GM19238 (cell line): Measurements from ENCODE around the gene TMEM178B.
"Not testable (repeated sequence)": the region's sequence is repeated elsewhere in the genome, so short reads cannot be mapped to it uniquely, and the experiment has no call there.

Source experiments
- DNase-seq: peaks from one replicate; pipeline ENCODE4 v3.0.0; 2011; ENCODE audit warnings: low spot score; ENCODE audit not compliant: insufficient read length

Gene TMEM178B

DNA sequence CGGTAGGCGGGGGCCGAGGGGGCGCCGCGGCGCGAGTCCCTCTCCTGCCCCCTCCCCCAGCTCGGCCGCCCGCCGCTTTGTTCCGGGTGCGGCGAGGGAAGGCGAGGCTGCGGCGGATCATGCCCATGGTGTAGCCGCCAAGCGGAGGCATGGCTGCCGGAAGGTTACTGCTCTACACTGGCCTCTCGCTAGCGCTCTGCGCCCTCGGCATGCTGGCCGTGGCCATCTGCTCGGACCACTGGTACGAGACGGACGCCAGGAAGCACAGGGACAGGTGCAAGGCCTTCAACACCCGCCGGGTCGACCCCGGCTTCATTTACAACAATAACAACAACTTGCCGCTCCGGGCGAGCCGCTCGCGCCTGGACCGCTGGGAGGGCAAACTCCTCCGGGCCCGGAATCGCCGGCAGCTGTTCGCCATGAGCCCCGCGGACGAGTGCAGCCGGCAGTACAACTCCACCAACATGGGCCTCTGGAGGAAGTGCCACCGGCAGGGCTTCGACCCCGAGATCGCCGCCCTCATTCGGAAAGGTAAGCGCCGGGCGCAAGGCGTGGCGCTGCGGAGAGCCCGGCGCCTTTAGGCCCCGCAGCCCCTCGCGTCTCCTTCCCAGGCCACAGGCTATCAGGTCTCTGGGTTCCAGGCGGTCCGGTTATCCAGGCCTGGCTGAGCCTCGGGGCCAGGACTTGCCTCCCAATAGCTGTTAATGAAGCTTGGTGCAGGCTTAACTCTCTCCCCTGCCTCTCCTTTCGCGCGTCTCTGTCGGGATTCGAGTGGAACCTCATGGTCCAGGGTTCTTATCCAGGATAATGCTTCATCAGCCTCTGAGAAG is 513 bp downstream of the TMEM178B start:
- no peak for DNase-seq

GRCh38 chr7:141074997-141075396 is 1.1 kb downstream of the TMEM178B start:
- no peak for DNase-seq

GRCh38 chr7:141076377-141076776 is 2.5 kb downstream of the TMEM178B start:
- no peak for DNase-seq

GRCh38 chr7:141079219-141079618 is 5.4 kb downstream of the TMEM178B start:
- DNase-seq: no peak

DNA sequence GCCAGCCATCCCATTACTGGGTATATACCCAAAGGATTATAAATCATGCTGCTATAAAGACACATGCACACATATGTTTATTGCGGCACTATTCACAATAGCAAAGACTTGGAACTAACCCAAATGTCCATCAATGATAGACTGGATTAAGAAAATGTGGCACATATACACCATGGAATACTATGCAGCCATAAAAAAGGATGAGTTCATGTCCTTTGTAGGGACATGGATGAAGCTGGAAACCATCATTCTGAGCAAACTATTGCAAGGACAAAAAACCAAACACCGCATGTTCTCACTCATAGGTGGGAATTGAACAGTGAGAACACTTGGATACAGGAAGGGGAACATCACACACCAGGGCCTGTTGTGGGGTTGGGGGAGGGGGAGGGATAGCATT is 15.6 kb downstream of the TMEM178B start:
- DNase-seq: not testable (repeated sequence)

GRCh38 chr7:141094336-141095070 is 20.6 kb downstream of the TMEM178B start:
- DNase-seq: no peak

GRCh38 chr7:141097430-141097829 is 23.6 kb downstream of the TMEM178B start:
- DNase-seq: no peak

- no peak for DNase-seq
Observed at GRCh38 chr7:141102436-141102835, 28.6 kb downstream of the TMEM178B start.

GRCh38 chr7:141103847-141104429 is 30.1 kb downstream of the TMEM178B start:
- DNase-seq: no peak

- DNase-seq: no peak
Observed at GRCh38 chr7:141113131-141113530, 39.3 kb downstream of the TMEM178B start.

DNA sequence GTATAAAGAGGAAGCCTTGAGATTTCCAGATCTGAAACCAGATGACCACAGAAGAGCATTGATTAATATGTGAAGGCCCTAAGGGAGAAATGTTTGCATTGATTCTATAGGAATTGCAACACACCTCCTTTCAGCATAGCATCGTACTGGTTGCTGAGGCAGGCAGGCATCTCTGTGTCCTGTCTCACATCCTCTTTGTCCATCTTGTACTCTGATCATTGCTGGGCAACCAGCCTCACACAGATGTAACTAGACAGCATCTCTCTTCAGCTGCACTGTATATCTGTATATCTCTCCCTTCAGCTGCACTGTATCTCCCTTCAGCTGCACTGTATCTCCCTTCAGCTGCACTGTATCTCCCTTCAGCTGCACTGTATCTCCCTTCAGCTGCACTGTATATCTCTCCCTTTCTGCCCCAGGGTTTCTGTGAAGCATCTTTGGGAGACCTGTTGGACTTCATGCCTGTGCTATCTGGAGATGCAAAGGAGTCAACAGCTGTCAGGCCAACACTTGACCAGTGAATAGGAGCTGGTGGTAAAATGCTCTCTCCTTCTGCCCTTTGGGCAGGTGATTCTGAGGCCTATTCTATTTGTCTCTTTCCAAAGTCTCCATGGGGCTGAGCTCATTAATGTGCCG is 40.3 kb downstream of the TMEM178B start:
- DNase-seq: no peak

- DNase-seq: no peak
Observed at GRCh38 chr7:141115965-141116364, 42.1 kb downstream of the TMEM178B start.

DNA sequence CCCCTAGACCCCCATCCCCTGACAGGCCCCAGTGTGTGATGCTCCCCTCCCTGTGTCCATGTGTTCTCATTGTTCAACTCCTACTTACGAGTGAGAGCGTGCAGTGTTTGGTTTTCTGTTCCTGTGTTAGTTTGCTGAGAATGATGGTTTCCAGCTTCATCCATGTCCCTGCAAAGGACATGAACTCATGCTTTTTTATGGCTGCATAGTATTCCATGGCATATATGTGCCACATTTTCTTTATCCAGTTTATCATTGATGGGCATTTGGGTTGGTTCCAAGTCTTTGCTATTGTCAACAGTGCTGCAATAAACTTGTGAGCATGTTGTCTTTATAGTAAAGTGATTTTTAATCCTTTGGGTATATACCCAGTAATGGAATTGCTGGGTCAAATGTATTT is 42.8 kb downstream of the TMEM178B start:
- DNase-seq: not testable (repeated sequence)

DNA sequence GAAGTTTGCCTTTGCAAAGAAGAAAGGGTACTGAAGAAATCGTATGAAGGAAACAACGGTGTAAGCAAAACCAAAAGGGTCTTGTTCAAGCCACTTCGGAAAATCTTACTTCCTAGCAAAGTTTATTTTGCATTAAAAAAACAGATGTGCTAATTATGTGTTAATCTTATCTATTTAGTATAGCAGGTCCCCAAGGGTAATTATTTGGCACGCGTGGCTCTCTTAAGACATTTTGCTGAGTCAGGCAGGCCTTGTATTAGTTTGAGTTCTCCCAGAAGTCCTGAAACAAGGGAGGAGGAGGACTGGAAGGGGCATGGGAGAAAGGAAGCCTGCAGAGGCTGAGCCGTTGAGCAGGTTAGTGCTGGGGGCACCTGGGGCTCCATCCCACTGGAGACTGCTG is 44.9 kb downstream of the TMEM178B start:
- no peak for DNase-seq

DNA sequence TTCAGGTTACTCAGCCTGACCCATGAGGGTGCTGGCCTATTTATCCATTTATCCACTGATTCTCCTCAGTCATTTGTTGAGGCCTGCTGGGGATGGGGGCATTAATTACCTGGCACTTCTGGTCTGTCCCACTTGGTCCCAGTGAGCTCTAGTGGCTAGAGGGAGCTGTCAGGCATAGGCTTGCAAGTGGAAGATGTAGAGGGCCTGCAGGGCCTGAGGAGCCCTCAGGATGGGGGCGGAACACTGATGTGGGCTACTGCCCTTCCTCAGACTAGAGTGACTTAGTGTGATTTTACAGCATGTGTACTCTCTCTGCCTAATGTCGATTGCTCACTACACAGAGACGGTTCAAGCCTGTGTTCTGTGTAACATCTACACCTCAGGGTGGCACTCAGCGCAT is 45.3 kb downstream of the TMEM178B start:
- no peak for DNase-seq

GRCh38 chr7:141122736-141123135 is 48.9 kb downstream of the TMEM178B start:
- DNase-seq: no peak

- no peak for DNase-seq
Observed at GRCh38 chr7:141123522-141123921, 49.7 kb downstream of the TMEM178B start.

DNA sequence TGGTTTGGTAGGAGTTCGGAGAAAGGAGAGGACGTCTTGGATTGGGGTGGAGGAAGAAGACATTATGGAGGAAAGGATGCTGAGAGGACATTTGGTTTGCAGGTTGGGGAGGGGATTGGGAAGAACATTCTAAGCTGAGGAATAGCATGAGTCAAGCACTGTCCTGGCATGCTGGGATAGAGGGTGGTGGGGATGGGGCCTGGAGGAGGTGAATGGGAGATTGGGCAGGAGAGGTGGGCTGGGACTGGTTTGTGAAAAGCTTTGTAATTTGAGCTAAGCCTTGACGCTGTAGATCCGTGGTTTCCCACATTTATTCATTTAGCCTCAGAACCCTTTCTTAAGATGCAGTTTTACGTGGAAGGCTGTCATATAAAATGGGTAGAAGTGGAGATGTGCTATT is 52.2 kb downstream of the TMEM178B start:
- no peak for DNase-seq

GRCh38 chr7:141128506-141128905 is 54.6 kb downstream of the TMEM178B start:
- no peak for DNase-seq

DNA sequence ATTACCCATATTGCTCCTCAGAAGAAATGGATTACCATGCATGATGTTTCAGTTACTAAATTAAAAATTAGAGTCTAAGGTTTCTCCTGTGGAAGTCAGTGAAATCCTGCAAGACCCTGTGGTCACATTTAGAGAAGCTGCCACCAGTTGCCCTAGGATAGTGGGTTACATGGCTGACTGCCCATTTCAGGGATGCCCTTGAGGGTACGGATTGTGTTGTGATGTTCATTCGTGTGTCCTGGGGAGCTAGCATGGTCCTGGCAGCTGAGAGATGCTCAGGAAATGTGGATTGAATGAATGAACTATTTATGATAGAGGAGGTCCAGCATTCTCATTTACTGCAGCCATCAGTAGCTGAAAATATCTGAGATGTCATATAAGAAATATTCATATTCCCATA is 55.1 kb downstream of the TMEM178B start:
- no peak for DNase-seq

GRCh38 chr7:141132671-141133070 is 58.8 kb downstream of the TMEM178B start:
- DNase-seq: no peak

DNA sequence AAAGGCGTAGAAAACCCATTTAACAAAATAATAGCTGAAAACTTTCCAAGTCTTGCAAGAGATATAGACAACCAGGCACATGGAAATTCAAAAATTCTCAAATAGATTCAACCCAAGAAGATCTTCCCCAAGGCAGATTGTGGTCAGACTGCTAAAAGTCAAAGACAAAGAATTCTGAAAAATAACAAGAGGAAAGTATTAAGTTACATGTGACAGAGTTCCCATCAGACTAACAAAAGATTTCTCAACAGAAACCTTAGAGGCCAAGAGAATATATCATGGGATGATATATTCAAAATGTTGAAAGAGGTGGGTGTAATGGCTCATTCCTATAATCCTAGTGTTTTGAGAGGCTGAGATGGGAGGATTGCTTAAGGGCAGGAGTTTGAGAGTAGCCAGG is 59.8 kb downstream of the TMEM178B start:
- no peak for DNase-seq
